GM21737 (cell line): ENCODE data around the gene IMPDH1.

Experiments used
- ATAC-seq: cut with Tn5 transposase; IDR thresholded peaks from one replicate; pipeline ENCODE4 v1.9.1; 2021; ENCODE audit warnings: mild to moderate bottlenecking, moderate library complexity; ENCODE audit not compliant: unreplicated experiment

Gene IMPDH1

DNA sequence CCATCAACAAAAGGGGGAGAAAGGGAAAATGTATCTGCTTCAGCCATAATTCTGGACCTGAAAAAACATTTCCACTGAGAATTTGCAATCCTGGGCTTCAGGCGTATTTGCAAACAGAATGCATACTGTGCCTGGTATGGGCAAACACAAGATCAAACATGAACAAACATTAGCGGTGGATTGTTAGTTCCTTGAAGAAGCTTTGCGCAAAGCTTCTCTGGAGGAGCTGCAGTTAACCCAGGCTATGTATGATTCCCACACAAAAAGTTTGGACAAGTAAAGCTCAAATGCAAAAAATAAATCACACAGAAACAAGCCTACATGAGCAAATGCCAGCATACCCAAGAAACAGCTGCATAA lies 25.5 kb upstream of the IMPDH1 start:
- ATAC-seq, result no peak

DNA sequence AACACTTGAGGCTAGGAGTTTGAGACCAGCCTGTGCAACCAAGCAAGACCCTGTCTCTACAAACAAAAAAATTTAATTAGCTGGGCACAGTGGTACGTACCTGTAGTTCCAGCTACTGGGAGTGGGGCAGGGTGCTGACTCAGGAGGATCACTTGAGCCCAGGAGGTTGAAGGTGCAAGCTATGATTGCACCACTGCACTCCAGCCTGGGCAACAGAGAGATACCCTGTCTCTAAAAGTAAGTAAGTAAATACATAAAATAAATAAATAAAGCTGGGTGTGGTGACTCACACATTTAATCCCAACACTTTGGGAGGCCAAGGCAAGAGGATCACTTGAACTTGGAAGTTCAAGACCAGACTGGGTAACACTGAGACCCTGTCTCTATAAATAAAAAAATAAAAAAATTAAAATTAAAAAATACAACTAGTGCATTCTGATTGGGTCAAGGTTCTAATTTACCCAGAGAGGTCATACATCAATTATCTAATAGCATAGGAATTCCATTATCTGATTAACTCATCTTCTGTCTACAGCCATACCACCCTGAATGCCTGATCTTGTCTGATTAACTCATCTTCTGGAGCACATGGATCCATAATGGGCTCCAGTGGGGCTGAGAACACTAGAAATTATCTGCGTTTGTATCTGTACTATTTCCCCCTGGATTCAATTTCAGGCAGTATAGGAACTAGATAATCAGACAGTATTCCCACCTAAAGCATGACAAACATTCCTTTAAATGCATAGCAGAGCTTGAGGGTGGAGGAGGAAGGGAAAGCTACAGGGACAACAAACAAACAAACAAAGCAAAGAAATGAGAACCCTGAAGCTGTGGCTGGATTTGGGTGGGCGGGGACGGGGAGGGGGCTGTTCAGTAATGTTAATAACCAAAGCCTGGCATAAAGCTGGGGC lies 24.9 kb upstream of the IMPDH1 start:
- no peak for ATAC-seq

DNA sequence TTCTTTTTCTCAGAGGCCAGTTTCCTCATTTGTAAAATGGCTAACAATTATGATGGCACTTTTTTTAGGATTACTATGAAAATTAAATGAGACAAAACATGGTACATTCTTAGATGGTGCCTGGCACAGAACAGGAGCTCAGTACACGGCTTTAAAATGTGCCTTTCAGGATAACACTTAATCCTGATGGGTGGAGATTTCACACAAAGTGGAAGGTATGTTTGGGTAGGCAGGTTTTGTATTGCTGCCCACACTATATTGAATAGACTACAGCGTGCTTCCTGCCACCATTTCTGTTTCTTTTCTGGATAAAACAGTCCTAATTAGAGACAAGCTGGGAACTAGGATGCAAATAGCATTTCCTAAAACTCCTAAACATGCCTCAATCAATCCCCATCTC lies 22.0 kb upstream of the IMPDH1 start:
- ATAC-seq, result no peak

DNA sequence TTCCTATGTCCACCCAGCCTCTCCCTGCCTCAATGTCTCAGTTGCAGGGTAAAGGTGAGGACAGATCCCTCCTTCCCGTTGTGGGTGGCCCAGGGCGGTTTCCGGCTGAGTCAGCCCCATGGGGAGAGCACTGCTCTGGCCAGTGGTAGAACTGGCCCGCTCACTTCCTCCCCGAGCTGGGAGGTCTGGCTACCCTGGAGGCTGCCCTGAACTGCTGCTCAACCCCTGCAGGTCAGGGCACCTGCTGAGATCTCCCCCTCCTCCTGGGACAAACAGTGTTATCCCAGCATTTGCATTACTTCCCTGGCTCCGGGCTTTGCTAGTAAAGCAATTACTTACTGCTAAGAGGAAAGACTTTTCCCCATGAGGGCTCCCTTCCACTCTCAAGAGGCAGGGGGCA lies 21.4 kb upstream of the IMPDH1 start:
- ATAC-seq, result no peak

DNA sequence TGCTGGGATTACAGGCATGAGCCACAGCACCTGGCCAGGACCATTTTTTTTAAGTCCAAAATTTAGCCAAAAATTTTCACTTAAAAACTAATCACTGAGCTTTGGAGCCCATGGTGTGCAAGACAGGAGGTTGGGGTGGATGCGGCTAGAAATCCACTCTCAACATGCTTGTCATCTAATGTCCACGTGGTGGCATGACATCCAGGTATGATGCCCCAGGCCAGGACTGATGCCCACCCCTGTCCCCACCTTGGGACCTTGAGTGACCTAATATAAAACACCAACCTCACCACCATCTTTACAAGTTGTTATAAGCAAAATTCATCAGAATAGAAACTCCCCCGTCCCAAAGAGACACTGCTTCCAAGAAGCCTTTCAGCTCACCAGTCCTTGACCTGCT lies 20.4 kb upstream of the IMPDH1 start:
- ATAC-seq, result no peak

DNA sequence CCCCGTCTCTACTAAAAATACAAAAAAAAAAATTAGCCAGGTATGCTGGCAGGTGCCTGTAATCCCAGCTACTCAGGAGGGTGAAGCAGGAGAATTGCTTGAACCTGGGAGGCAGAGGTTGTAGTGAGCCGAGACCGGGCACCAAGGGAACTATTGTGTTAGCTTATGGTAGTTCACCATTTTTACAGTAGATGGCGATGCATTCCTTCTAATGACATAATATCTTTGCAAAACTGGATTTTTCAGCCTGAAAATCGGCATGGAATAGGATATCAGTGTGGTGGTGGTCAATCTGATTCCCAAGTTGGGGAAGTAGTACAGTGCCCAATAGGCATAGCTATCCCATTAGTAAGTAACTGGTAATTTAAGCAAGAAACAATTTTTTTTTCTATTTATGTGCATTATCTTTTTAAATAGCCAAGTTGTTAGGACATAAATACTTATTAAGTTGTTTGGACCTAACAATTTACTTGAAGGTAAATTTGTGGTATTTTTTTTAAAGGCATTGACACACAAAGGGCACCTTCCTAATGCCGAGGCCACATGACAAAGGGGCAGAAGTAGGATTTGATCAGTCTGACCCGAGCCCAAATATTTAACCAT lies 17.6 kb upstream of the IMPDH1 start:
- no peak for ATAC-seq

DNA sequence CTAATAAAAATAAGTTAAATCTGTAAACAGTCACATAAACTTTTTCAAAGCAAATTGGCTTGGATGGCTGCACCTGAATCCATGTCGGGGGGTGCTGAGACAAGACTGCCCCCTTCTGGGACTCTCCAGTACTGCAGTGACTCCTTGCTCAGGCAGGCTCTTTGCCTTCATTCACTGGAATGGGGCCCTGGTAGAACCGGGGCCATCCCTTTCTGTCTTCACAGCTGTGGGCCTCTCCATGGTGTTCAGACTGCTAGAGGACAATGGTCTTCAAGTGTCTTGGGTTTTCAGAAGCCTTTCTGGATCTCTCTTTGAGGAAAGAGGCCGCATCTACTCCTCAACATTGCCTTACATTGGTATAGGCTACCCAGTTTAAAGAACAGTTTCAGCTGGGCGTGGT lies 16.1 kb upstream of the IMPDH1 start:
- ATAC-seq, result no peak

DNA sequence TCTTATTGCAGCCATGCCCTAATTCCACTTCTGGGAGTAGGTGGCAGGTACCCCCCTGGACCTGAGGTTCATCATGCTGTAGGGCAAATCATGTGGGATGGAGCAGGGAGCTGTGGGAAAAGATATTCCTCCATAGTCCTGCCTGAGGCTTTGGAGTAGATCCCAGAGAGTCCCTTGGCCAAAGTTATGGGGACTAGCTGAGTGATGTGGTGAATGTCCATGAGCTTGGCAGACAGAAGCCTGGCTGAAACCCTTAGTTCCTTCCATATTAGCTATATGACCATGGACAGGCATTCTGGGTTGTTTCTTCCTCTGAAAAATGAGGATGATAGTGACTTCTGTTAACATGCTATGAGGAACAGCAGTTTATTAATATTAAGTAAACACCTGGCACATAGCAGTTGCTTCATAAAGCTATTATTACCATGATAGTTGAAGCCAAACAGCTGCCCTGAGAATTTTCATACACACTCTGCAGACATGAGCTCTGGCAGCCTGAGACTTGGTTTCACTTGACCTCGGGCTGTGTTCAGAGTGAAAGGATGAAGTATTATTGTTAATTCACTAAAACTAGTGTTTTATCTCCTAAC lies 15.0 kb upstream of the IMPDH1 start:
- ATAC-seq, result no peak

DNA sequence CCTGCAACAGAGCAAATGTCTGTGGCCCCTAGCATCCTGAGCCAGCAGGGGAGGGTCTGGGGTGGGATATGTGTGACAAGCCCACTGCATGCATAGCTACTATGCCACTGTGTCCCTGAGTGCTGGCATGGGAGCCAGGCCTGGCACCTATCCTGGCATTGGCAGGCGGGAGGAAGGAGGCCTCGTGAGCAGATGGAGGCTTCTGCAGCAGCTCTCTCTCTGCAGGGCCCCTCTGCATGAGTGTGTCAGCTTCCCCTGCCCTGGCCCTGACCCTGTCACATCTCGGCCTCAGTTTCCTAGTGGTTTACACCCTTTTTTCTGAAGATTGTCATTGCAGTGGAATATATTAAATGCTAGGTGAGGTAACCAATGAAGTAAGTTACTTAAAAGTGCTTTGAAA lies 13.1 kb upstream of the IMPDH1 start:
- no peak for ATAC-seq

DNA sequence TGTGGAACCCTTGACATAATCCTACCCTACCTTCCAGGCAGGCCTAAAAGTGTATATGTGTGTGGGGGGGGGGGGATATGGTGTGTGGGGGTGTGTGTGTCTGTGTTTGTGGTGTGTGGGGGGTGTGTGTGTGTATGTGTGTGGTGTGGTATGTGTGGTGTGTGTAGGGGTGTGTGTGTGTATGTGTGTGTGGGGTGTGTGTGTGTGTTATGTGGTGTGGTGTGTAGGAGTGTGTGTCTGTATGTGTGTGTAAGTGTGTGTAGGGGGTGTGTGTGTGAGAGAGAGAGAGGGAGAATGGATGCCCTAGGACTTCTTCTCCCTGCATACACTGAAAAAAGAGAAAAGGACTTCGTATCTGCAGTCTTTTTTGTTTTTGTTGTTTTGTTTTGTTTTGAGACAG lies 12.3 kb upstream of the IMPDH1 start:
- ATAC-seq, result no peak

DNA sequence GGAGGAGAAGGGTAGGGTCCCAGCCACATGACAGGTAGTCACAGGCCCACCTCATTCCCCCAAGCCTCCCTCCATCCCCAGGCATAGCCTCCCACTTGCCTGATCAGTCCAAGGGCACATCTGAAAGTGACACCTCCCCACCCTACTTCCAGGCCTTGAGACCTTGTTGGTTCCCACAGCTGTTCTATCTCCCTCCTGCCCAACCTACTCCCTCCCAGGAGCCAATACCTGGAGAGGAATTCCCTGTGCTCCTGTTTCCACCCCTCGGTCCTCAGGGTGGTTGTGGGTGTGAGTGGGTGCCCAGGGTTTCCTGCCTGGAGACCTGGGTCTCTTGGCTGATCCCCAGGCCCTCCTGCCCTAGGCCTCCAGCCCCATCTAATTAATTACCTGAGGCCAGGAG lies 11.6 kb upstream of the IMPDH1 start:
- no peak for ATAC-seq

DNA sequence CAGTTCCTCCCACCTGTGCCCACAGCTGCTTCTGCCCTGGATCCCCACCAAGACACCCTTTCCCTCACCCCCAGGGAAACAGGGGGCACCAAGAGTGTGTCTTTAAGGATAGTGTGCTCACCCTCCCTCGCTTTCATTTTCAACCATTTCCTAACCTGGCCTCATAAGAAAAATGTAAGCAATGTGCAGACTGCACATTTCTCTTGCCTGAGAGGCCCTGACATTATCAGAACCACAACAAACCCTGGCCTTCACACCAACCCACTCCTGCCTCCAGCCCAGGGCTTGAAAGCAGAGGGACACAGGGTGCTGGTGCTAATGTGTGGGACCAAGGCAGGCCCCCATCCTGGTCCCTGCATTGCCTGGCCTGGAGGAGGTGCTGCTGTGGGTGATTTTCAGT lies 11.0 kb upstream of the IMPDH1 start:
- ATAC-seq, result no peak

DNA sequence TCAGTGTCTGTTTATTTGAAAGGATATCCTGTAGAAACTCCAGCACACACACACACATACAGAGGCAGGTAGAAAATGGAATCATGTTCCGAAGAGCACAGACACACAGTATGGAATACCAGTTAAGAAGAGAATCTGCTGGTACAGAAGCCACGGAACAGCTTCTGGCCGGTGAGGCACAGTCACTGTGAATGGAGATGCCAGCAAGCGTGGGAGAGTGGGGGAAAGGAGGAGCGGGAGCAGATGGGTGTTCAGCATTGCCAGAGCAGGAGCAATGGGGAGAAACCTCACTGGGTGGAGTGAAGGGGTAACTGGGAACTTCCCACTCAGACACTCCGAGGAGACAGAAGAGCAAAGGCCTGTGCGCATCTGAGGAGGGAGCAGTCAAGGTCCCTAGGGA lies 9.5 kb upstream of the IMPDH1 start:
- no peak for ATAC-seq

DNA sequence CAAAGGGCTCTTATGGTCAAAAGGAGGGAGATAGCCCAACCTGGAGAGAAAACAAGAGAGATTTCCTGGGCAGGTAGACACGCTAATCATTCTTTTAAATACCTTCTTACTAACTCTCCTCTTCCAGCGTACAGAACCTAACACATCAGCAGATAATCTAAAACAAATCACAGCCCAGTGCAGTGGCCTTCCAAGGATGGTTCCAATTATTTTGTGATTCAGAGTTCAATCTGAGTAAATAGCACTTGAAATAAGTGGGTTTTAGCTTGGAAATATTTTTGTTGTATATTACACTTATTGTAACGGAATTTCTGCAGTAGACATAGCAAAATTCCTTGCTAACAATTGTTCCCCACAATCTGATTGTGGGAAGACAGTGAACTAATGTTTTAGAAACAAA lies 7.3 kb upstream of the IMPDH1 start:
- ATAC-seq, result no peak

DNA sequence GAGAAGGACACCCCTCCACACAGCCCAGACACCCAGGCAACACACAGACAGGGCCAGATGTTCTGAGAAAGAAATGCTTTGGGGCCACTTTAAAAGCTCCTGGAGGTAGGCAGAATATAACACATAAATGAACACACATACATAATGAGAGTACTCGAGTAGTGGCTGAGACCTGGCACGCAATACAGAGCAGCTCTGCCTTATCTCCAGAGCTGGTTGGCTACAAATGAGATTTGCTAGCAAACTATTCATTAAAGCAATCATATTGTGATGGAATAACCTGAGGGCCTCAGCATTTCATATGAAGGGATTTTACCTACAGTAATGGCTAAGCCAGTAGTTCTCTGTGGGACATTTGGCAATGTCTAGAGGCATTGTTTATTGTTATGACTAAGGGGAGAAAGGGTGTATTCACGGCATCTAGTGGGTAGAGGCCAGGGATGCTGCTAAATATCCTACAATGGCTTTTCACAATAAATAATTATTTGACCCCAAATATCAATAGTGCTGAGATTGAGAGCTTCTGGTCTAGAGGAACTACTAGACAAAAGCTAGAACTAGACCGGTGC lies 5.5 kb upstream of the IMPDH1 start:
- ATAC-seq, result no peak

DNA sequence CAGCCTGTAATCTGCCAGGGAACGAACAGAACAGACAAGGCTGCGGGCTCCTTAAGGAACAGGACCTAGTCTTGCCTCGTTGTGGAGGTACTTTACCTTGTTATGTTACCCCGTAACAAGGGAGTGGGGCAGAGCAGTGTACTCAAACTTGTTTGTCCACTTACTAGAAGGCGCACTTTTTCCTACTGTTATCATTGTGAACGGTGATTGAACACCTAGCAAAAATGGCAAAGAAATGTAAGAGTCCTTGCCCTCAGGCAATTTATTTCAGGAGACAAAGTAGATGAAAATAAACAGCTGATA lies 620 bp upstream of the IMPDH1 start:
- ATAC-seq, result no peak

DNA sequence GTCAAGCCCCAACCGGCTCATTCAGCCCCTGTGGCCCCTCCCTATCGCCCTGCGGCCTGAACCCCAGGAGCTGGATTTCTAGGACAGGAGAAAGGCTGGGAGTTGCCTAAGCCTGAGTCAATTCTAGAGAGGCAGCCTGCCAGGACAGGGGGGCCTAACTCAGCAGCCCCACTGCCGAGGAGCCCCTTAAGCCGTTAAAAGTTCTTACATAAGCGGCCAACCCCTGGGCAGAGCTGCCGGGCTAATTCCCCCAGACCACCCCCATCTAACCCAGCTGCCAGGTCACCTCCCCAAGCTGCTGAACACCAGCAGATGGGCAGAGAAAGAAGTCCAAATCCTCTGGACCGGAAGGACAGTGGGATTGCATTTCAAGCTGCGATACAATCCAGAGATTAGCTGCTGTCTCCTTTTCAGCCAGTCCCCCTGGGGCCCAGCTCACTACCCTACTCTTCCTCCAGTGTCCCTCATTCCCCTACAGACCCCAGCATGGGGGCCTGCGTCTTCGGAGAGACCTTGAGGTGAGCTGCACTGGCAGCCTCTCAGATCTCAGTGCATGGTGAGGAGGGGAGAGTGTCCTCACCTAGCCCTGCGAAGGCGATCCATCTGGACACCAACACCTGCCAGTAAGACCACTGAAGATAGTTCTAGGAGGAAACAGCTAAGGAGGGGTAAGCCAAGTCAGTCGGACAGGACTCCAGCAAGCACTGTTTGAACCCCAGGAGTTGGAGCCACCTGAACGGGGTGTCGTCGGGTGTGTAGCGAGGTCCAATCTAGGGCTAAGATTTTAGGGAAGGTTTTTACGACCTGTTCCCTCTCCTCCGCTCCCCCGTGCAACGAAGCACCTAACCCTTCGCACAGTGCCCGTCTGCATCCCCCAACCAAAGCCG lies 830 bp downstream of the IMPDH1 start:
- no peak for ATAC-seq

DNA sequence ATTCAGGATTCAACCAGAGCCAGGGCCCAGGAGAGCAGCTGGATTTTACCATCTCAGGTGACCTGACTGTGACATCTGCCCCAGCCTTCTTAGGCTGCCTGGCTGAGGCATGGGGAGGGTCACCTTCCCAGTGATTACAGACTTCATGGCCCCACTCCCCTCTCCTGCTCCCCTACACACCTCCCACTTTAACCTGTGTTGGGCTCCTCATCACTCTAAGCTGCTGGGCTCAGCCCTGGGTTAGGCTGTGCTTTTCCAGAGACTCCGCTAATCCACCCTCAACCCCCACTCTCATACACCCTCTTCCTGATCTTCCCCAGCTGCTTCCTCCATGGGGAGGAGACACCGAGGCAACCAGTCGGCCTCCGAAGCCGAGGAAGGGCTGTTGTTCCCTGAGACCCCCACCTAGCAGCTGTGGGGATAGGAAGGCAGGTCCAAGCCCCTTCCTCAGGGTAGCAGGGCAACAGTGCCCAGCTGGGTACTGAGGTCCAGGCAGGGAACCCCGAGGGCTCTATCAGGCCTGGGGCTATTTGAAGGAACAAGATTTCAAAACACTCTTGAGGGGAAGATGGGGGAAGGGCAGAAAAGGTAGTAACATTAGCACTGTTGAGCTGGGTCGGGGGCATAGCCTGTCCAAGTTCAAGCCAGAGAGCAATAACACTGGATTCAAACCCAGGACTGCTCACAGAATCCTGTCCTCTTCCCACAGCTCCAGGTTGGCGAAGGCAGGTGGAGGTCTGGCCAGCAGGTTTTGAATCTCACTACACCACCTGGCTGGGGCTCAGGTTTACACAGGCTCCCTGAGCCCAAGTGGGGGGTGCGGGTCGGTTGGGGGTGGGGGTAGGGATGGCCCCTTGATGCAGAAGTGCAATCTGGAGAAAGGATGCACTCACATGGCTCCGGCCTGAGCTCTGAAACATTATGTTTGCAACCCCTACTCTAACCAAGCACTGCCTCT lies 1.8 kb downstream of the IMPDH1 start:
- ATAC-seq, result no peak

DNA sequence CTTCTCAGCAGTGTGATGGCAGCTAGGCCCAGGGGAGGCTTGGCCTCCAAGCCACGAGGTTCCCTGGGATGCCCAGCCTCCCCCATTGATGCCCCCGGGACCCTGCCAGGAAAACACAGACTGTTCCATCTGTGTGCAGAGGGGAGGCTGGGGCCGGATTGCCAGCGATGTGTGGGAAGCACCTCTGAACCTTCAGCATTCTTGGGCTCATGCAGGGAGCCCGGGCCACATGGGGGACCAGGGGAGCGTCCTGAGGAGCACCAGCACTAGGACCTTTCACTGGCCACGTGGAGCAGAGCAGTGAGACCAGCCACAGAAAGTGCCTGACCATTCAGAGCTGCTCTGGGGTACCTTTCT lies 2.6 kb downstream of the IMPDH1 start:
- no peak for ATAC-seq
